HUES48 (cell line): ENCODE results near the gene EPHB6.
A peak's percentile ranks its signal among the peaks of the same experiment; 100 is the strongest.

Source experiments
- H3K27ac ChIP-seq: one replicate; pipeline ENCODE4 v1.7.0; 2013; ENCODE audit warnings: low read depth, low read length, inconsistent platforms
- H3K27me3 ChIP-seq: 2 replicates; pipeline ENCODE4 v1.6.1; 2013; ENCODE audit warnings: mild to moderate bottlenecking, low read length; ENCODE audit not compliant: control insufficient read depth, insufficient read depth
- H3K36me3 ChIP-seq: 2 replicates; pipeline ENCODE4 v1.6.1; 2013; ENCODE audit warnings: low read length; ENCODE audit not compliant: control insufficient read depth, insufficient read depth
- H3K4me1 ChIP-seq: 2 replicates; pipeline ENCODE4 v1.6.1; 2013; ENCODE audit warnings: mild to moderate bottlenecking, low read length; ENCODE audit not compliant: control insufficient read depth, insufficient read depth
- H3K4me3 ChIP-seq: 2 replicates; pipeline ENCODE4 v1.5.1; 2013; ENCODE audit warnings: mild to moderate bottlenecking, low read depth, low read length
- H3K9ac ChIP-seq: 2 replicates; pipeline ENCODE4 v1.6.1; 2013; ENCODE audit warnings: mild to moderate bottlenecking, low read depth, low read length, moderate library complexity
- H3K9me3 ChIP-seq: 2 replicates; pipeline ENCODE4 v1.6.1; 2013; ENCODE audit warnings: low read length; ENCODE audit not compliant: control insufficient read depth, insufficient read depth

EPHB6 gene

GRCh38 chr7:142812437-142813215 lies 42.2 kb upstream of the EPHB6 start:
- Histone ChIP-seq H3K4me1 (peaks cover 32% of the 10 kb centered on the region), H3K4me3 (peak overlapping the region; percentile 14; the same call in 1 of the 2 replicates), H3K36me3 (no peaks in the 10 kb centered on the region), H3K9me3 (no peaks in the 10 kb centered on the region), H3K27ac (peak overlapping the region; percentile 95), H3K27me3 (no peaks in the 10 kb centered on the region), H3K9ac (no peak overlapping the region)

DNA sequence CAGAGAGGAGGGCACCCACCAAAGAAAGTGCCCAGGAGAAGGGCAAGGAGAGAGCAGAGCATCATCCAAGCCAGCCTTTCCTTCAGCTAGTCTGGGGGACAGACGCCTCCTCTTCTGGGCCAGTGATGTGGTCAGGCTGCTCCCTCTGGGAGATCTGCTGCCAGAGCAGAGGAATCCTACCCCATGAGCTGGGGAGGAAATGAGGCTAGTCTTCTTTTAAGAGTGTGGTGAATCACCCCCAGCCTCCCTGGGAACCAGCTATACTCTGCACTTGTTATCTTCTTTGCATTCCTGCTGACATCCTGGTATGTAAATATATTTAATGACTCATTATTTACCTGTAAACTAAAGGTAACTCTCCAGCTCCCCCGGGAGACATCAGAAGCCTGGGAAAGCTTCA lies 41.6 kb upstream of the EPHB6 start:
- H3K9ac ChIP-seq = no peak overlapping the region
- H3K27ac ChIP-seq = peak overlapping the region; percentile 95
- H3K4me1 ChIP-seq = peaks cover 32% of the 10 kb centered on the region
- no peaks in the 10 kb centered on the region for H3K27me3 ChIP-seq
- no peaks in the 10 kb centered on the region for H3K9me3 ChIP-seq
- no peaks in the 10 kb centered on the region for H3K36me3 ChIP-seq
- H3K4me3 ChIP-seq = peak overlapping the region; percentile 14; the same call in 1 of the 2 replicates

DNA sequence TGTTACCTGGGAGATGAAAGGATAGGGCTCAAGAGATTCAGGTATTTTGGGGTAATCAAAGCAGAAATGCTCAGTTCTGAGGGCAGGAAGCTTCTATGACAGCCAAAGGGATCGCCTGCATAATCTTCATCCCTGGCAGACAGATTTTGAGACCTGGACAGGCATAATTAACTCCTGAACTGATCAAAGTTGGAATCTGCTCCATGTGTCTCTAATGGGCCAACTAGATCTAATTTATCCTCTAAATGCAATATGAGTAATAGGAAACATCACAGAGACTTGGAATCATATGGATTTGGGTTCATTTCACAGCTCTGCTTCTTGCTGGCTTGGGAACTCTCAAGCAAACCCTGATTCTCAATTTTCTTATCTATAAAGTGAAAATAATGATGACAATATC lies 41.2 kb upstream of the EPHB6 start:
- Histone ChIP-seq H3K27ac (peak overlapping the region; percentile 95), H3K36me3 (no peaks in the 10 kb centered on the region), H3K9me3 (no peaks in the 10 kb centered on the region), H3K9ac (no peak overlapping the region), H3K27me3 (no peaks in the 10 kb centered on the region), H3K4me3 (no peak overlapping the region), H3K4me1 (peaks cover 32% of the 10 kb centered on the region)

- no peaks in the 10 kb centered on the region for H3K27me3 ChIP-seq
- H3K4me1 ChIP-seq = peaks cover 32% of the 10 kb centered on the region
- peak overlapping the region; percentile 95 for H3K27ac ChIP-seq
- H3K9ac ChIP-seq = no peak overlapping the region
- no peak overlapping the region for H3K4me3 ChIP-seq
- H3K36me3 ChIP-seq = no peaks in the 10 kb centered on the region
- H3K9me3 ChIP-seq = no peaks in the 10 kb centered on the region
Observed at GRCh38 chr7:142814451-142814850, 40.4 kb upstream of the EPHB6 start.

DNA sequence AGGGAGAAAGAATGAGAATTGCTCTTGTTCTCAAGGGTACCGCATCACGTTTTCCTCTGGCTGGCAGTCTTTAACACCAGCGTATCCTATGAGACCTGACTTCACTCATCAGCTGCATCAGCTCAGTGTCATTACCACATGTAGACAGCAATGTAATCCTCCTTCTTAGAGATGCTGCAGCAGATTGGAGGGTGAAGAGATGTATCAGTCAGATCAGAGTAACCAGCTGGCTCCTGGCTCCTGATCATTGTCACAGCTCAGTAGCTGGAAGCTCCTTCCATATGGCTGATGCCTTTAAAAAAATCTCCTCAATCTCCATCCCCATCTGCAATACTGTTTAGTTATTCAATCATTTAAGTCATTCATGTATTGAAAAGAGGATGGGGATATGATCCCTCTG lies 39.7 kb upstream of the EPHB6 start:
- H3K27ac ChIP-seq = no peak overlapping the region
- H3K27me3 ChIP-seq = no peaks in the 10 kb centered on the region
- no peaks in the 10 kb centered on the region for H3K36me3 ChIP-seq
- H3K9ac ChIP-seq = no peak overlapping the region
- no peaks in the 10 kb centered on the region for H3K9me3 ChIP-seq
- H3K4me1 ChIP-seq = peaks cover 32% of the 10 kb centered on the region
- H3K4me3 ChIP-seq = no peak overlapping the region

- H3K4me1 ChIP-seq = peaks cover 25% of the 10 kb centered on the region
- H3K9me3 ChIP-seq = no peaks in the 10 kb centered on the region
- no peak overlapping the region for H3K27ac ChIP-seq
- H3K4me3 ChIP-seq = no peak overlapping the region
- H3K27me3 ChIP-seq = no peaks in the 10 kb centered on the region
- no peak overlapping the region for H3K9ac ChIP-seq
- H3K36me3 ChIP-seq = no peaks in the 10 kb centered on the region
Observed at GRCh38 chr7:142817506-142817905, 37.4 kb upstream of the EPHB6 start.

- no peak overlapping the region for H3K9ac ChIP-seq
- H3K27me3 ChIP-seq = no peaks in the 10 kb centered on the region
- no peaks in the 10 kb centered on the region for H3K36me3 ChIP-seq
- H3K4me1 ChIP-seq = peaks cover 6% of the 10 kb centered on the region; the same call in 1 of the 2 replicates
- H3K9me3 ChIP-seq = no peaks in the 10 kb centered on the region
- H3K4me3 ChIP-seq = no peak overlapping the region
- no peak overlapping the region for H3K27ac ChIP-seq
Observed at GRCh38 chr7:142819530-142819929, 35.3 kb upstream of the EPHB6 start.

DNA sequence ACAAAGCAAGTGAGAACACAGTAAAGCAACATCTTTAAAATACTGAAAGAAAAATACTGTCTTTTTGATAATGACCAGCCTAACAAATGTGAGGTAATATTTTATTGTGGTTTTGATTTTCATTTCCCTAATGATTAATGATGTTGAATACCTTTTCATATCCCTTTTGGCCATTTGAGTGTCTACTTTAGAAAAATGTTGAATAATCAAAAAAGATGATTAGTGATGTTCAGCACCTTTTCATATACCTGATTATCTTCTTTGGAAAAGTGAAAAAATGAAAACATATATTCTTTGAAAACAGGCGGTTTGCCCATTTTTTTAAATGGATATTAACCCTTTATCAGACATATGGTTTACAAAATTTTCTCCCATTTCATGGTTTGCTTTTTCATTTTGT lies 32.2 kb upstream of the EPHB6 start:
- H3K4me3 ChIP-seq = no peak overlapping the region
- no peaks in the 10 kb centered on the region for H3K36me3 ChIP-seq
- no peaks in the 10 kb centered on the region for H3K27me3 ChIP-seq
- H3K9ac ChIP-seq = no peak overlapping the region
- no peaks in the 10 kb centered on the region for H3K4me1 ChIP-seq
- H3K9me3 ChIP-seq = peaks cover 5% of the 10 kb centered on the region; the same call in 1 of the 2 replicates
- no peak overlapping the region for H3K27ac ChIP-seq

DNA sequence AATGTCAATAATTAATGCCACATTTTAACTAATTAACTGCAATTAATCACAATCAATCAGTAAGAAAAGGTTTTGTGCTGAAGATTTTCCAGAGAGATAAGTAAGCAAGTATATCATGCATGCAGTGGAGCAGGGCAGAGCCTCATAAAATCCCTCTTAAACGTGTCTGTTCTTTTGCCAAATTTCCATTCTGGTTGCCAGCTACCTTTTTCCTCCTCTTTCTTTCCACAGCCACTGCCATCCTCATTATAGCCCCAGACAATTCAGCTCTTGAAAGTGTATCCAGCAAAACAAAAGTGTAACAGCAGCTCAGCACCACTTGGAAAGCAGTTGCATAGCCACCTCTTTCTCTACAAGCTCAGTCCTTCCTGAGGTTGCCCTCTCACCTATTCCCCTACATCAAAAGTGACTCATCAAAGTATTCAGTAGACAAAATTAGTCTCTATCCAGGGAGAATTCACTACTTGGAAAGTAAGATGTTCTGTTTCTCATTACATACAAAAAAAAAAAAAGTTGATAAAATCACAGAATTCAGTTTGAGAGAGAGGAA lies 26.9 kb upstream of the EPHB6 start:
- H3K9me3 ChIP-seq = peaks cover 5% of the 10 kb centered on the region; the same call in 1 of the 2 replicates
- no peaks in the 10 kb centered on the region for H3K4me1 ChIP-seq
- no peak overlapping the region for H3K4me3 ChIP-seq
- no peaks in the 10 kb centered on the region for H3K36me3 ChIP-seq
- no peaks in the 10 kb centered on the region for H3K27me3 ChIP-seq
- no peak overlapping the region for H3K27ac ChIP-seq
- no peak overlapping the region for H3K9ac ChIP-seq

GRCh38 chr7:142832417-142832816 lies 22.5 kb upstream of the EPHB6 start:
- H3K27ac ChIP-seq = no peak overlapping the region

DNA sequence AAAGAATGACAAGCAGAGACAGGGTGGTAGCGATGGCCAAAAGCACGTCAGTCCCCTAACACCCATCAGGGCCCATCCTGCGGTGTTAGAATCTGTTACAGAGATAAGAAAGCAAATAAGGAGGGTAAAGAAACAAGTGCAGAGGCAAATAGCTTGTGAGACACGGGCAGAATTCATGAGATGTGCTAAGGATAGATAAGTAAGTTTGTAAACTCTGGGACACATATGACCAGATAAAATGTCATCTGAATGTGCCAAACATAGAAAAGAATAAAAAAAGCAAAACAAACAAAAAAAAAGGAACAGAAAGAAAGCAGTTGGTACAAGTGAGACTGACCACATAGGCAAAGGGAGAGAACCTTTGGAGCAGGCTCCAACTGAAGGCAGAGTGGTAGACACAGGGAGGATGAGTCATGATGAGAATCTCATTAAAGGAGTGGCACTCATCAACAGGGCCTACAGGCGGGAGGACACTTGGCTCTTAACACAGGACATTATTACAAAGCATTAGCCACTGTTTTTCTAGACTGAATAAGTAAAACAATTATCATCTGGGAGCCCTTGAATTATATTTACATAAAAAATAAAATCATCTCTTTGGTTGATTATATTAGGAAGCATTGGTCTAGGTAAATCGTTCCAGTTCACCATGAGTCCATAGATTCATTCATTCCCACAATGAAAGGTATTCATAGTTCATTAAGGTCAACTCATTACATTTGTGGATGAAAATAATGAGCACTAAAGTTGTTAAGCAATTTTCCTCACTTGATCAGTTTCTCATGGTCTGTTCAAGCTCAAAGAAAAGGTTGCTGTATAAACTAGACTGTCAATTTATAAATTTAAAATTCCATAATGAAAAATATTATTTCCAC lies 21.5 kb upstream of the EPHB6 start:
- Histone ChIP-seq H3K9me3 (no peaks in the 10 kb centered on the region), H3K27ac (no peak overlapping the region), H3K9ac (no peak overlapping the region), H3K4me1 (no peaks in the 10 kb centered on the region), H3K36me3 (no peaks in the 10 kb centered on the region), H3K27me3 (no peaks in the 10 kb centered on the region), H3K4me3 (no peak overlapping the region)

More at GRCh38 chr7:142832417-142832816, 22.5 kb upstream of the EPHB6 start:
- H3K4me3 ChIP-seq = no peak overlapping the region
- H3K9me3 ChIP-seq = no peaks in the 10 kb centered on the region
- no peaks in the 10 kb centered on the region for H3K27me3 ChIP-seq
- no peaks in the 10 kb centered on the region for H3K36me3 ChIP-seq
- H3K4me1 ChIP-seq = no peaks in the 10 kb centered on the region
- no peak overlapping the region for H3K9ac ChIP-seq
